ENCODE measurements around the gene PRDX3.

PRDX3 gene

DNA sequence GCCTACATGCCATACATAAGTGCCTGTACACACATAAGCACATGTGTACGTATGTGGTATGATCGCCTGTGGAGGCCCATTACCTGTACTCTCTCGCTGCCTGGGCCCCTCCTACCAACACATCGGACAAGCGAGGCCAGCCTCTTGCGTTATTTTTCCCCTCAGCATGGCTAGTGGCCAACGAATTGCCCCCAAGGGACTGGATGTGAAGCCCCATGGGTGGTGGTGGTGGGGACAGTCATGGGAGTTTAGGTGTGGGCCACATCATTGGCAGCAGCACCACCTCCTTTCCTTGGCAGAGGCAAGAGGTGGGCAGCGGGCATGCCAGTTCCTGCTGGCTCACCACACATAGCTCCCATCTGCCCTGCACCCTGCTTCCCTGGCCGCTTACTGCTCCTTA is 38.8 kb upstream of the PRDX3 start:
- TF ChIP-seq ESRRG (CRISPR knock-in tag; IDR thresholded peaks at IDR 0.05): no peak
- TF ChIP-seq OSR1 (CRISPR knock-in tag; IDR thresholded peaks at IDR 0.05): no peak
- no peak for TF ChIP-seq SNAI2 (CRISPR knock-in tag; IDR thresholded peaks at IDR 0.05)
- TF ChIP-seq, protein P1, sequence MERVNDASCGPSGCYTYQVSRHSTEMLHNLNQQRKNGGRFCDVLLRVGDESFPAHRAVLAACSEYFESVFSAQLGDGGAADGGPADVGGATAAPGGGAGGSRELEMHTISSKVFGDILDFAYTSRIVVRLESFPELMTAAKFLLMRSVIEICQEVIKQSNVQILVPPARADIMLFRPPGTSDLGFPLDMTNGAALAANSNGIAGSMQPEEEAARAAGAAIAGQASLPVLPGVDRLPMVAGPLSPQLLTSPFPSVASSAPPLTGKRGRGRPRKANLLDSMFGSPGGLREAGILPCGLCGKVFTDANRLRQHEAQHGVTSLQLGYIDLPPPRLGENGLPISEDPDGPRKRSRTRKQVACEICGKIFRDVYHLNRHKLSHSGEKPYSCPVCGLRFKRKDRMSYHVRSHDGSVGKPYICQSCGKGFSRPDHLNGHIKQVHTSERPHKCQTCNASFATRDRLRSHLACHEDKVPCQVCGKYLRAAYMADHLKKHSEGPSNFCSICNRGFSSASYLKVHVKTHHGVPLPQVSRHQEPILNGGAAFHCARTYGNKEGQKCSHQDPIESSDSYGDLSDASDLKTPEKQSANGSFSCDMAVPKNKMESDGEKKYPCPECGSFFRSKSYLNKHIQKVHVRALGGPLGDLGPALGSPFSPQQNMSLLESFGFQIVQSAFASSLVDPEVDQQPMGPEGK (CRISPR knock-in tag; IDR thresholded peaks at IDR 0.05; ENCODE audit: borderline replicate concordance): no peak
- TF ChIP-seq, protein P2, sequence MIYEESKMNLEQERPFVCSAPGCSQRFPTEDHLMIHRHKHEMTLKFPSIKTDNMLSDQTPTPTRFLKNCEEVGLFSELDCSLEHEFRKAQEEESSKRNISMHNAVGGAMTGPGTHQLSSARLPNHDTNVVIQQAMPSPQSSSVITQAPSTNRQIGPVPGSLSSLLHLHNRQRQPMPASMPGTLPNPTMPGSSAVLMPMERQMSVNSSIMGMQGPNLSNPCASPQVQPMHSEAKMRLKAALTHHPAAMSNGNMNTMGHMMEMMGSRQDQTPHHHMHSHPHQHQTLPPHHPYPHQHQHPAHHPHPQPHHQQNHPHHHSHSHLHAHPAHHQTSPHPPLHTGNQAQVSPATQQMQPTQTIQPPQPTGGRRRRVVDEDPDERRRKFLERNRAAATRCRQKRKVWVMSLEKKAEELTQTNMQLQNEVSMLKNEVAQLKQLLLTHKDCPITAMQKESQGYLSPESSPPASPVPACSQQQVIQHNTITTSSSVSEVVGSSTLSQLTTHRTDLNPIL (CRISPR knock-in tag; IDR thresholded peaks at IDR 0.05; ENCODE audit: low read depth): no peak
- no peak for ATAC-seq

DNA sequence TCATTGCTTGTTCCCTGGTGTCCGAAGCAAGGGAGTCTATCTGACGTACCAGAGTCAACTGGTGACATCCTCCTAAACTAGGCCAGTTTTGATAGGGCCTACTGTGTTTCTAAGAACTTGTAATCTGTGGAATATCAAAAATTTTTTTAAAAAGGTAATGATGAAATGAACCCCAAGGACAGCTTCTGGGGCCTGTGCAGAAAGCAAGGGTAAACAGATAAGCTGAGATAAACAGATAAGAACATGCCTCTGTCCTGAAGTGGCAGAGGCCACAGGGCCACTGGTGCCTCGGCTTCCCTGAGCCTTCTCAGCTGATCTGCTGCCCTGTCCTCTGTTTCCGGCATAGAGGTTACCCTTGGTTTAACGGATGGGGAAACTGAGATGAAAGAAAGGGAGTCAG is 37.5 kb upstream of the PRDX3 start:
- TF ChIP-seq ZC3H10 (CRISPR knock-in tag; IDR thresholded peaks at IDR 0.05): no peak
- TF ChIP-seq, protein P3, sequence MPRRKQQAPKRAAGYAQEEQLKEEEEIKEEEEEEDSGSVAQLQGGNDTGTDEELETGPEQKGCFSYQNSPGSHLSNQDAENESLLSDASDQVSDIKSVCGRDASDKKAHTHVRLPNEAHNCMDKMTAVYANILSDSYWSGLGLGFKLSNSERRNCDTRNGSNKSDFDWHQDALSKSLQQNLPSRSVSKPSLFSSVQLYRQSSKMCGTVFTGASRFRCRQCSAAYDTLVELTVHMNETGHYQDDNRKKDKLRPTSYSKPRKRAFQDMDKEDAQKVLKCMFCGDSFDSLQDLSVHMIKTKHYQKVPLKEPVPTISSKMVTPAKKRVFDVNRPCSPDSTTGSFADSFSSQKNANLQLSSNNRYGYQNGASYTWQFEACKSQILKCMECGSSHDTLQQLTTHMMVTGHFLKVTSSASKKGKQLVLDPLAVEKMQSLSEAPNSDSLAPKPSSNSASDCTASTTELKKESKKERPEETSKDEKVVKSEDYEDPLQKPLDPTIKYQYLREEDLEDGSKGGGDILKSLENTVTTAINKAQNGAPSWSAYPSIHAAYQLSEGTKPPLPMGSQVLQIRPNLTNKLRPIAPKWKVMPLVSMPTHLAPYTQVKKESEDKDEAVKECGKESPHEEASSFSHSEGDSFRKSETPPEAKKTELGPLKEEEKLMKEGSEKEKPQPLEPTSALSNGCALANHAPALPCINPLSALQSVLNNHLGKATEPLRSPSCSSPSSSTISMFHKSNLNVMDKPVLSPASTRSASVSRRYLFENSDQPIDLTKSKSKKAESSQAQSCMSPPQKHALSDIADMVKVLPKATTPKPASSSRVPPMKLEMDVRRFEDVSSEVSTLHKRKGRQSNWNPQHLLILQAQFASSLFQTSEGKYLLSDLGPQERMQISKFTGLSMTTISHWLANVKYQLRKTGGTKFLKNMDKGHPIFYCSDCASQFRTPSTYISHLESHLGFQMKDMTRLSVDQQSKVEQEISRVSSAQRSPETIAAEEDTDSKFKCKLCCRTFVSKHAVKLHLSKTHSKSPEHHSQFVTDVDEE (CRISPR knock-in tag; IDR thresholded peaks at IDR 0.05): no peak
- TF ChIP-seq CSDC2 (CRISPR knock-in tag; IDR thresholded peaks at IDR 0.05): no peak
- TF ChIP-seq, protein P1 (CRISPR knock-in tag; IDR thresholded peaks at IDR 0.05; ENCODE audit: borderline replicate concordance): no peak
- no peak for TF ChIP-seq ZFP30 (CRISPR knock-in tag; IDR thresholded peaks at IDR 0.05)
- TF ChIP-seq BACH2 (CRISPR knock-in tag; IDR thresholded peaks at IDR 0.05; ENCODE audit: borderline replicate concordance): no peak
- no peak for TF ChIP-seq PPARA (CRISPR knock-in tag; IDR thresholded peaks at IDR 0.05; ENCODE audit: borderline replicate concordance)
- TF ChIP-seq ESRRG (CRISPR knock-in tag; IDR thresholded peaks at IDR 0.05): no peak
- no peak for TF ChIP-seq ZNF8 (CRISPR knock-in tag; IDR thresholded peaks at IDR 0.05)
- TF ChIP-seq OSR1 (CRISPR knock-in tag; IDR thresholded peaks at IDR 0.05): no peak
- TF ChIP-seq, protein P2 (CRISPR knock-in tag; IDR thresholded peaks at IDR 0.05; ENCODE audit: low read depth): no peak
- ATAC-seq: no peak

DNA sequence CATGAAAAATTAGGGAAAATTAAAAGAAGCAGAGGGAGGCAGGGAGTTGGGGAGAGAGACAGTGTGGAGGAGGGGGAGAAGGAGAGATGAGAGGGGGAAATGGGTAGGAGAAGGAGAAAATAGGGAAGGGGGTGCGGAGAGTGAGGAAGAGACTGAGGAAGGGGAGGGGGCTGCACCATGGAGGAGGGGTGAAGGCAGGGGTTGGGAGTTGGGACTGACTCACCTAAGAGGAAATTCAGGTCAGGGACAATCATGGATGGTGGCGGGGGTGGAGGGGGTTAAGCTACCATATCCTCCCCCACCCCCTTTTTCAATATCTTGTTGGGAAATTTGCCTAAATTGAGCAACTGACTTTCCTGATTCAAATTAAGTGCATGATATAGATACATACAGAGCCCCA is 36.8 kb upstream of the PRDX3 start:
- no peak for ATAC-seq
- TF ChIP-seq TCF4 (CRISPR knock-in tag; IDR thresholded peaks at IDR 0.05; ENCODE audit: borderline replicate concordance) (no peak), TOX (CRISPR knock-in tag; IDR thresholded peaks at IDR 0.05; ENCODE audit: borderline replicate concordance) (no peak), PPARA (CRISPR knock-in tag; IDR thresholded peaks at IDR 0.05; ENCODE audit: borderline replicate concordance) (no peak), CSDC2 (CRISPR knock-in tag; IDR thresholded peaks at IDR 0.05) (no peak), BACH2 (CRISPR knock-in tag; IDR thresholded peaks at IDR 0.05; ENCODE audit: borderline replicate concordance) (no peak), GLIS3 (CRISPR knock-in tag; IDR thresholded peaks at IDR 0.05) (no peak), ZNF70 (CRISPR knock-in tag; IDR thresholded peaks at IDR 0.05) (no peak), ZC3H10 (CRISPR knock-in tag; IDR thresholded peaks at IDR 0.05) (no peak), RARB (CRISPR knock-in tag; IDR thresholded peaks at IDR 0.05) (no peak), OSR1 (CRISPR knock-in tag; IDR thresholded peaks at IDR 0.05) (no peak), ISL1 (CRISPR knock-in tag; IDR thresholded peaks at IDR 0.05) (no peak), SNAI2 (CRISPR knock-in tag; IDR thresholded peaks at IDR 0.05) (no peak), ZNF565 (CRISPR knock-in tag; conservative IDR thresholded peaks at IDR 0.05; ENCODE audit: low read depth) (no peak)
- TF ChIP-seq, protein P1 (CRISPR knock-in tag; IDR thresholded peaks at IDR 0.05; ENCODE audit: borderline replicate concordance): no peak
- TF ChIP-seq, protein P4, sequence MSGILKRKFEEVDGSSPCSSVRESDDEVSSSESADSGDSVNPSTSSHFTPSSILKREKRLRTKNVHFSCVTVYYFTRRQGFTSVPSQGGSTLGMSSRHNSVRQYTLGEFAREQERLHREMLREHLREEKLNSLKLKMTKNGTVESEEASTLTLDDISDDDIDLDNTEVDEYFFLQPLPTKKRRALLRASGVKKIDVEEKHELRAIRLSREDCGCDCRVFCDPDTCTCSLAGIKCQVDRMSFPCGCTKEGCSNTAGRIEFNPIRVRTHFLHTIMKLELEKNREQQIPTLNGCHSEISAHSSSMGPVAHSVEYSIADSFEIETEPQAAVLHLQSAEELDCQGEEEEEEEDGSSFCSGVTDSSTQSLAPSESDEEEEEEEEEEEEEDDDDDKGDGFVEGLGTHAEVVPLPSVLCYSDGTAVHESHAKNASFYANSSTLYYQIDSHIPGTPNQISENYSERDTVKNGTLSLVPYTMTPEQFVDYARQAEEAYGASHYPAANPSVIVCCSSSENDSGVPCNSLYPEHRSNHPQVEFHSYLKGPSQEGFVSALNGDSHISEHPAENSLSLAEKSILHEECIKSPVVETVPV (CRISPR knock-in tag; IDR thresholded peaks at IDR 0.05): no peak
- TF ChIP-seq, protein P5, sequence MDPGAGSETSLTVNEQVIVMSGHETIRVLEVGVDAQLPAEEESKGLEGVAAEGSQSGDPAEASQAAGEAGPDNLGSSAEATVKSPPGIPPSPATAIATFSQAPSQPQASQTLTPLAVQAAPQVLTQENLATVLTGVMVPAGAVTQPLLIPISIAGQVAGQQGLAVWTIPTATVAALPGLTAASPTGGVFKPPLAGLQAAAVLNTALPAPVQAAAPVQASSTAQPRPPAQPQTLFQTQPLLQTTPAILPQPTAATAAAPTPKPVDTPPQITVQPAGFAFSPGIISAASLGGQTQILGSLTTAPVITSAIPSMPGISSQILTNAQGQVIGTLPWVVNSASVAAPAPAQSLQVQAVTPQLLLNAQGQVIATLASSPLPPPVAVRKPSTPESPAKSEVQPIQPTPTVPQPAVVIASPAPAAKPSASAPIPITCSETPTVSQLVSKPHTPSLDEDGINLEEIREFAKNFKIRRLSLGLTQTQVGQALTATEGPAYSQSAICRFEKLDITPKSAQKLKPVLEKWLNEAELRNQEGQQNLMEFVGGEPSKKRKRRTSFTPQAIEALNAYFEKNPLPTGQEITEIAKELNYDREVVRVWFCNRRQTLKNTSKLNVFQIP (CRISPR knock-in tag; IDR thresholded peaks at IDR 0.05; ENCODE audit: borderline replicate concordance, low read depth): no peak
- TF ChIP-seq, protein P2 (CRISPR knock-in tag; IDR thresholded peaks at IDR 0.05; ENCODE audit: low read depth): no peak

Measured in SK-N-SH treated with all-trans-retinoic acid at 6 μM for 48 hours (cell line).